ENCODE results near the gene TLE2. TPM values are rescaled to one million over a fixed set of nuclear protein-coding genes. Genes with fewer than 3 reads are reported as not detected.
A peak's percentile ranks its signal among the peaks of the same experiment; 100 is the strongest.

The TLE2 gene
- total and polyA plus RNA-seq, 9 of the 15 experiments (the other 6 are each of a cell fraction or from before 2014, with no cell fraction given): 0.35 to 13.1 (median 6.2) TPM

- in situ Hi-C loops (cut with MboI): no loop called here
- no peaks in the 10 kb centered on the region for H3K36me3 ChIP-seq (ENCODE audit: control insufficient read depth, insufficient read depth, low read length)
- H4K20me1 ChIP-seq (replicated peaks; ENCODE audit: control insufficient read depth, insufficient read depth, low read length): no peaks in the 10 kb centered on the region
- intact Hi-C loops (cut with micrococcal nuclease): no loop called here
- H3K9me1 ChIP-seq (ENCODE audit: control insufficient read depth, insufficient read depth, low read length): no peaks in the 10 kb centered on the region
- H2AFZ ChIP-seq (ENCODE audit: low read depth, low read length): no peak overlapping the region
- DNase-seq (ENCODE audit: extremely low read depth in 1 of 4, low spot score in 3 of 4) (peak in 1 of 4 experiments; percentile 4), FAIRE-seq (no peak), ATAC-seq (no peak)
- ChIA-PET CTCF (ENCODE audit: low intra/inter-chr PET ratio) (no interaction called here), POLR2A (no interaction called here)
- no peaks in the 10 kb centered on the region for H3K27me3 ChIP-seq (ENCODE audit: control insufficient read depth in 2 of 2, insufficient read depth in 2 of 2, low read length in 2 of 2)
- WGBS (ENCODE audit: insufficient coverage, low coverage, missing lambda C conversion rate): 79% methylated on average over 15 of the region's 16 CpGs
- H3K9ac ChIP-seq (ENCODE audit: insufficient read depth in 1 of 2, low read depth in 2 of 2, low read length in 2 of 2): no peak overlapping the region
- H3K4me3 ChIP-seq: no peak overlapping the region
- 0 out of 2 replicates have a peak, but pooled peaks cover 2% of the 10 kb centered on the region for H3K9me3 ChIP-seq (replicated peaks; ENCODE audit: control insufficient read depth, insufficient read depth, low read depth, low read length)
- peak; percentile 46 for TF ChIP-seq RBM25 (IDR thresholded peaks at IDR 0.05; ENCODE audit: low read depth, low read length, severe bottlenecking)
- TF ChIP-seq ZFP36 (IDR thresholded peaks at IDR 0.05; ENCODE audit: low read depth, low read length, partially characterized antibody): peak; percentile 39
- TF ChIP-seq CHCHD3 (CRISPR knock-in tag; IDR thresholded peaks at IDR 0.05): no peak
- peak; percentile 46; the same call in 1 of the 2 replicates for TF ChIP-seq ZBTB33 (CRISPR knock-in tag; IDR thresholded peaks at IDR 0.05)
- peak; percentile 29; the same call in 1 of the 2 replicates for TF ChIP-seq LEF1 (IDR thresholded peaks at IDR 0.05)
- 0 out of 2 replicates have a peak, but pooled peaks have one; percentile 13 for TF ChIP-seq BCOR (IDR thresholded peaks at IDR 0.05)
- TF ChIP-seq ZSCAN29 (IDR thresholded peaks at IDR 0.05): no peak
- TF ChIP-seq TCF7 (IDR thresholded peaks at IDR 0.05; ENCODE audit: borderline replicate concordance): no peak
- peaks cover 1% of the 10 kb centered on the region for H3K79me2 ChIP-seq (ENCODE audit: control insufficient read depth, insufficient read depth, low read length)
- H3K27ac ChIP-seq (ENCODE audit: extremely low read depth, low read depth, low read length): no peak overlapping the region
- BruUV-seq (replicated peaks): no TSS peak
- no peak overlapping the region for H3K4me2 ChIP-seq (ENCODE audit: insufficient read depth, low read length)
- H3K4me1 ChIP-seq (replicated peaks in 1 of 2; ENCODE audit: control insufficient read depth in 2 of 2, insufficient read depth in 2 of 2, low read length in 2 of 2): peaks cover 11 to 24% of the 10 kb centered on the region in 2 experiments; a peak in 4 of 5 replicates
These were observed 37.5 kb upstream of the TLE2 start for GRCh38 chr19:3066482-3067049.
